ENCODE measurements around the gene PRSS12.

DNA sequence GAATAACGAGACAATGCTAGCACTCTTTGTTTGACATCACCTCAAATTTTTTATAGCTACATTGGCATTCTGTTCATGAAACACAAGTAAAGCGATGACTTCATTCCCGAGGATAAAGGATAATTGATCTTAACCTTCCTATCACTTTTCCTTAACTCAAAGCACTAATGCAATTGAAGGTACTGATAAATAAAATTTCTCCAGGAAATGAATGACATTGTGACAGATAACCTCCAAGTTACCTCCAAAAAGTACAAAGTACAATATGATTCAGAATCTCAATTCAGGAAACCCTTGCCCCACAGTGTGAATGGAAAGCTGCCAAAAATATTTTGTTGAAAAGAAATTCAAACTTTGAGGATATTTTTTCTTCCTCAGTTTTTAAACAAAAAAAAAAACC is 1.8 kb downstream of the PRSS12 start:
- no peak for TF ChIP-seq EZH2 (IDR thresholded peaks at IDR 0.05; ENCODE audit: borderline replicate concordance, low read depth, low read length, severe bottlenecking)
- TF ChIP-seq, protein P1, sequence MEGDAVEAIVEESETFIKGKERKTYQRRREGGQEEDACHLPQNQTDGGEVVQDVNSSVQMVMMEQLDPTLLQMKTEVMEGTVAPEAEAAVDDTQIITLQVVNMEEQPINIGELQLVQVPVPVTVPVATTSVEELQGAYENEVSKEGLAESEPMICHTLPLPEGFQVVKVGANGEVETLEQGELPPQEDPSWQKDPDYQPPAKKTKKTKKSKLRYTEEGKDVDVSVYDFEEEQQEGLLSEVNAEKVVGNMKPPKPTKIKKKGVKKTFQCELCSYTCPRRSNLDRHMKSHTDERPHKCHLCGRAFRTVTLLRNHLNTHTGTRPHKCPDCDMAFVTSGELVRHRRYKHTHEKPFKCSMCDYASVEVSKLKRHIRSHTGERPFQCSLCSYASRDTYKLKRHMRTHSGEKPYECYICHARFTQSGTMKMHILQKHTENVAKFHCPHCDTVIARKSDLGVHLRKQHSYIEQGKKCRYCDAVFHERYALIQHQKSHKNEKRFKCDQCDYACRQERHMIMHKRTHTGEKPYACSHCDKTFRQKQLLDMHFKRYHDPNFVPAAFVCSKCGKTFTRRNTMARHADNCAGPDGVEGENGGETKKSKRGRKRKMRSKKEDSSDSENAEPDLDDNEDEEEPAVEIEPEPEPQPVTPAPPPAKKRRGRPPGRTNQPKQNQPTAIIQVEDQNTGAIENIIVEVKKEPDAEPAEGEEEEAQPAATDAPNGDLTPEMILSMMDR (IDR thresholded peaks at IDR 0.05; ENCODE audit: extremely low read depth in 1 of 2, insufficient read depth in 1 of 2, low read depth in 1 of 2, low read length in 2 of 2), result no peak
- no peak for TF ChIP-seq POLR2AphosphoS5 (IDR thresholded peaks at IDR 0.05; ENCODE audit: insufficient read depth, low read depth, low read length)
- TF ChIP-seq MYC (IDR thresholded peaks at IDR 0.05; ENCODE audit: low read depth, low read length), result no peak
- TF ChIP-seq POLR2A (IDR thresholded peaks at IDR 0.05; ENCODE audit: low read depth, low read length), result no peak

All from endothelial cell of umbilical vein (primary cell).